ENCODE measurements around the gene GOSR1. TPM values are rescaled to one million over a fixed set of nuclear protein-coding genes. Genes with fewer than 3 reads are reported as not detected.

The GOSR1 gene
- total and polyA plus RNA-seq, 11 donors: 8.9 to 39.7 (median 29.8) TPM

- no peaks in the 10 kb centered on the region for H3K27me3 ChIP-seq
- no peak overlapping the region for H3K4me3 ChIP-seq
- no peak for TF ChIP-seq CTCF (IDR thresholded peaks at IDR 0.05)
- TF ChIP-seq POLR2A (IDR thresholded peaks at IDR 0.05): no peak
- DNase-seq: no peak
- H3K9me3 ChIP-seq: no peaks in the 10 kb centered on the region
- peaks cover 0 to 4% (median 0%) of the 10 kb centered on the region in 12 donors for H3K4me1 ChIP-seq
- H3K27ac ChIP-seq: no peak overlapping the region
- H3K36me3 ChIP-seq: peaks cover 0 to 100% (median 100%) of the 10 kb centered on the region in 9 donors
- intact Hi-C loops (cut with DNase I): no loop called here
- ATAC-seq: no peak
Measured at GRCh38 chr17:30495586-30495985, 18.4 kb downstream of the GOSR1 start.

GRCh38 chr17:30503558-30503957, 26.4 kb downstream of the GOSR1 start:
- TF ChIP-seq POLR2A (IDR thresholded peaks at IDR 0.05) (no peak), CTCF (IDR thresholded peaks at IDR 0.05) (no peak)
- H3K4me1 ChIP-seq: no peaks in the 10 kb centered on the region
- H3K4me3 ChIP-seq: no peak overlapping the region
- no peak for DNase-seq
- H3K27me3 ChIP-seq: no peaks in the 10 kb centered on the region
- intact Hi-C loops (cut with DNase I): no loop called here
- no peak overlapping the region for H3K27ac ChIP-seq
- no peak for ATAC-seq
- 85 to 89% (median 87%) methylated on average over 4 of the region's 4 CpGs for WGBS, 4 donors
- H3K36me3 ChIP-seq: peaks cover 0 to 97% (median 92%) of the 10 kb centered on the region in 9 donors
- H3K9me3 ChIP-seq: no peaks in the 10 kb centered on the region

DNA sequence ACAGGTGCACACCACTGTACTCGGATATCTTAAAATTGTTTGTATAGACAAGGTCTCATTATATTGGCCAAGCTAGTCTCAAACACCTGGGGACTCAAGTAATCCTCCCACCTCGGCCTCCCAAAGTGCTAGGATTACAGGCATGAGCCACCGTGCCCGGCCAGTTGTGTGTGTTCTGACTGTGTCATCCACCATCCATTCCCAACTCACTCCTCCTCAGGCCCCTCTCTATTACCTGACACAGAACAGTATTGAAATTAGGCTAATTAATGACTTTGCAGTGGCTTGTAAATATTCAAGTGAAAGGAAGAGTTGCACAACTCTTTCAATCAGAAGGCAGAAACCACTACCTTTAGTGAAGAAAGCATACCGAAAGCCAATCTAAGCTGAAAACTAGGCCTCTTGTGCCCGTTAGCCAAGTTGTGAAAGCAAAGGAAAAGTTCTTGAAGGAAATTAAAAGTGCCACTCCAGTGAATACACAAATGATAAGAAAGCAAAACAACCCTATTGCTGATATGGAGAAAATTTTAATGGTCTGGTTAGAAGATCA, 28.7 kb downstream of the GOSR1 start:
- Histone ChIP-seq H3K27me3 (no peaks in the 10 kb centered on the region), H3K36me3 (peaks cover 0 to 83% (median 68%) of the 10 kb centered on the region in 9 donors), H3K27ac (no peak overlapping the region), H3K4me3 (no peak overlapping the region), H3K9me3 (no peaks in the 10 kb centered on the region), H3K4me1 (no peaks in the 10 kb centered on the region)
- TF ChIP-seq POLR2A (IDR thresholded peaks at IDR 0.05): no peak
- 94 to 99% (median 97%) methylated on average over 6 of the region's 6 CpGs for WGBS, 4 donors
- DNase-seq (no peak), ATAC-seq (no peak)
- intact Hi-C loops (cut with DNase I): no loop called here

DNA sequence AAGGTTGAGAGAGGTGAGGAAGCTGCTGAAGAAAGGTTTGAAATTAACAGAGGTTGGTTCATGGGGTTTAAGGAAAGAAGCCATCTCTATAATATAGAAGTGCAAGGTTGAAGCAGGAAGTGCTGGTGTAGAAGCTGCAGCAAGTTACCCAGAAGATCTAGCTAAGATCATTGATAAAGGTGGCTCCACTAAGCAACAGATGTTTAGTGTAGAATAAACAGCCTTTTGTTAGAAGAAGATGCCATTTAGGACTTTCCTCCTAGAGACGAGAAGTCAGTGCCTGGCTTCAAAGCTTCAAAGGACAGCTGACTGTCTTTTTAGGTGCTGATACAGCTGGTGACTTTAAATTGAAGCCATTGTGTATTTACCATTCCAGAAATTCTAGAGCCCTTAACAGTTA, 29.3 kb downstream of the GOSR1 start:
- Histone ChIP-seq H3K9me3 (no peaks in the 10 kb centered on the region), H3K36me3 (peaks cover 0 to 83% (median 67%) of the 10 kb centered on the region in 9 donors), H3K27ac (no peak overlapping the region), H3K27me3 (no peaks in the 10 kb centered on the region), H3K4me3 (no peak overlapping the region), H3K4me1 (no peaks in the 10 kb centered on the region)
- WGBS, 4 donors: 79 to 96% (median 94%) methylated on average over 1 of the region's 1 CpG
- TF ChIP-seq POLR2A (IDR thresholded peaks at IDR 0.05): no peak
- TF ChIP-seq CTCF (IDR thresholded peaks at IDR 0.05): no peak
- no peak for DNase-seq
- intact Hi-C loops (cut with DNase I): no loop called here
- no peak for ATAC-seq

- DNase-seq (no peak), ATAC-seq (no peak)
- no peak overlapping the region for H3K4me3 ChIP-seq
- H3K4me1 ChIP-seq: peaks cover 0 to 8% (median 3%) of the 10 kb centered on the region in 12 donors
- no peak for TF ChIP-seq CTCF (IDR thresholded peaks at IDR 0.05)
- TF ChIP-seq POLR2A (IDR thresholded peaks at IDR 0.05): no peak
- WGBS, 4 donors: 91 to 100% (median 98%) methylated on average over 1 of the region's 1 CpG
- no peaks in the 10 kb centered on the region for H3K9me3 ChIP-seq
- H3K27me3 ChIP-seq: no peaks in the 10 kb centered on the region
- intact Hi-C loops (cut with DNase I): no loop called here
- H3K27ac ChIP-seq: no peak overlapping the region
- H3K36me3 ChIP-seq: peaks cover 0 to 80% (median 50%) of the 10 kb centered on the region in 9 donors
Measured at GRCh38 chr17:30513346-30513745, 36.1 kb downstream of the GOSR1 start.
